Measurements from ENCODE around the gene RUNX3. TPM values are rescaled to one million over a fixed set of nuclear protein-coding genes. Genes with fewer than 3 reads are reported as not detected.

Gene RUNX3
- total and polyA plus RNA-seq, 2 donors (not counting 3 experiments of a cell fraction or from before 2014, with no cell fraction given): not detected

DNA sequence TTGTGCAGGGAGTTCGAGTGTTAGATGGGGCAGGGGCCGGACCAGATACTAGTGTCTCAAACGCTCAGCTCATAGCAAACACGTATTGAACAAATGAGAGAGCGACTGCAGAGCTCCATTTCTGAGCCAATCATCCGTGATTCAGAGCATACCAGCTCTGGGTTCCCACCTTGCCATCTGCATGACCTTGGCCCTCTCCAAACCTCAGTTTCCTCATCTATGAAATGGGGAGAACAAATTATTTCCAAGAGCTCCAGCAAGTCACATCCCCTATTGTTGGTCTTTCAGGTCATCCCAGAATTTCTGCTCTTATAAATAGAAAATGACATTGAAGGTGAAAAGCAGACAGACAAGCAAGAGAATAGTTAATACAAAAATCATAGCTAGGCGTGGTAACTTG, 10.2 kb upstream of the RUNX3 start:
- Histone ChIP-seq H3K4me3 (replicated peaks in 1 of 3; ENCODE audit: insufficient read depth in 1 of 3, low read depth in 1 of 3, low read length in 3 of 3) (no peak overlapping the region), H3K27me3 (ENCODE audit: control insufficient read depth in 2 of 2, insufficient read depth in 2 of 2, low read length in 2 of 2) (peaks cover 5 to 6% of the 10 kb centered on the region in 2 experiments), H3K9ac (replicated peaks; ENCODE audit: extremely low read depth, insufficient read depth, low read length) (no peak overlapping the region), H3K9me3 (replicated peaks; ENCODE audit: control insufficient read depth, insufficient read depth, low read length) (no peaks in the 10 kb centered on the region), H2AFZ (ENCODE audit: low read depth, low read length) (no peak overlapping the region), H4K20me1 (replicated peaks; ENCODE audit: control insufficient read depth, extremely low read depth, insufficient read depth, low read length) (no peaks in the 10 kb centered on the region), H3K36me3 (ENCODE audit: control insufficient read depth in 2 of 2, extremely low read depth in 1 of 2, insufficient read depth in 2 of 2, low read length in 2 of 2) (no peaks in the 10 kb centered on the region), H3K79me2 (ENCODE audit: control insufficient read depth, insufficient read depth, low read length) (no peaks in the 10 kb centered on the region), H3K27ac (ENCODE audit: insufficient read depth, low read depth, low read length) (no peak overlapping the region), H3K9me1 (replicated peaks; ENCODE audit: control insufficient read depth, extremely low read depth, insufficient read depth, low read length) (no peaks in the 10 kb centered on the region), H3K4me1 (ENCODE audit: control insufficient read depth, extremely low read depth, insufficient read depth, low read length) (no peaks in the 10 kb centered on the region), H3K4me2 (ENCODE audit: insufficient read depth, low read length) (no peak overlapping the region)
- FAIRE-seq (no peak), DNase-seq (ENCODE audit: low read depth, low spot score) (no peak)
- intact Hi-C loops (cut with micrococcal nuclease) (no loop called here), dilution Hi-C loops (cut with MboI; ENCODE audit: extremely low pct_ligation_motif_present, low sequenced_read_pairs) (no loop called here)
- CTCF ChIA-PET: interaction anchor here (1.5 kb wide), 1 partner anchor 9 kb away, joined by 3 read pairs; no protein-coding TSS in a partner anchor
- BruUV-seq (replicated peaks): no TSS peak
- no peak for TF ChIP-seq EZH2 (IDR thresholded peaks at IDR 0.05; ENCODE audit: borderline replicate concordance, low read depth, low read length, severe bottlenecking)
- TF ChIP-seq FOS (IDR thresholded peaks at IDR 0.05; ENCODE audit: borderline replicate concordance, insufficient read depth, low read length): no peak
- no peak for TF ChIP-seq GATA2 (IDR thresholded peaks at IDR 0.05; ENCODE audit: insufficient read depth, insufficient read length, low read depth, low read length)
- no peak for TF ChIP-seq MYC (IDR thresholded peaks at IDR 0.05; ENCODE audit: low read depth, low read length)
- no peak for TF ChIP-seq POLR2A (IDR thresholded peaks at IDR 0.05; ENCODE audit: low read depth, low read length)
- TF ChIP-seq POLR2AphosphoS5 (IDR thresholded peaks at IDR 0.05; ENCODE audit: insufficient read depth, low read depth, low read length): no peak
- TF ChIP-seq, protein P1, sequence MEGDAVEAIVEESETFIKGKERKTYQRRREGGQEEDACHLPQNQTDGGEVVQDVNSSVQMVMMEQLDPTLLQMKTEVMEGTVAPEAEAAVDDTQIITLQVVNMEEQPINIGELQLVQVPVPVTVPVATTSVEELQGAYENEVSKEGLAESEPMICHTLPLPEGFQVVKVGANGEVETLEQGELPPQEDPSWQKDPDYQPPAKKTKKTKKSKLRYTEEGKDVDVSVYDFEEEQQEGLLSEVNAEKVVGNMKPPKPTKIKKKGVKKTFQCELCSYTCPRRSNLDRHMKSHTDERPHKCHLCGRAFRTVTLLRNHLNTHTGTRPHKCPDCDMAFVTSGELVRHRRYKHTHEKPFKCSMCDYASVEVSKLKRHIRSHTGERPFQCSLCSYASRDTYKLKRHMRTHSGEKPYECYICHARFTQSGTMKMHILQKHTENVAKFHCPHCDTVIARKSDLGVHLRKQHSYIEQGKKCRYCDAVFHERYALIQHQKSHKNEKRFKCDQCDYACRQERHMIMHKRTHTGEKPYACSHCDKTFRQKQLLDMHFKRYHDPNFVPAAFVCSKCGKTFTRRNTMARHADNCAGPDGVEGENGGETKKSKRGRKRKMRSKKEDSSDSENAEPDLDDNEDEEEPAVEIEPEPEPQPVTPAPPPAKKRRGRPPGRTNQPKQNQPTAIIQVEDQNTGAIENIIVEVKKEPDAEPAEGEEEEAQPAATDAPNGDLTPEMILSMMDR (IDR thresholded peaks at IDR 0.05; ENCODE audit: extremely low read depth in 1 of 2, insufficient read depth in 1 of 2, low read depth in 1 of 2, low read length in 2 of 2): no peak
- TF ChIP-seq, protein P2, sequence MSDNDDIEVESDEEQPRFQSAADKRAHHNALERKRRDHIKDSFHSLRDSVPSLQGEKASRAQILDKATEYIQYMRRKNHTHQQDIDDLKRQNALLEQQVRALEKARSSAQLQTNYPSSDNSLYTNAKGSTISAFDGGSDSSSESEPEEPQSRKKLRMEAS (IDR thresholded peaks at IDR 0.05; ENCODE audit: insufficient read depth, insufficient read length): no peak
- no peak for TF ChIP-seq JUN (IDR thresholded peaks at IDR 0.05; ENCODE audit: borderline replicate concordance, insufficient read depth, insufficient read length, low read depth)
- POLR2A ChIA-PET: no interaction called here
